GM12864 (cell line): ENCODE data around the gene PI4KA.

Experiments used
- DNase-seq: peaks from one replicate; pipeline ENCODE4 v3.0.0-alpha.2; 2011; ENCODE audit warnings: low read depth
- H3K4me3 ChIP-seq: 2 replicates; pipeline ENCODE4 v1.5.1; 2011; ENCODE audit warnings: mild to moderate bottlenecking, low read depth, low read length, control low read depth
- CTCF ChIP-seq: IDR thresholded peaks from 2 replicates; pipeline ENCODE4 v1.5.1; 2011; ENCODE audit warnings: low read depth, mild to moderate bottlenecking, moderate library complexity, low read length, control low read depth, inconsistent platforms; ENCODE audit errors: missing control alignments

Gene PI4KA

GRCh38 chr22:20750461-20751184, 108.0 kb downstream of the PI4KA start:
- H3K4me3 ChIP-seq: no peak overlapping the region
- no peak for TF ChIP-seq CTCF
- DNase-seq: no peak

DNA sequence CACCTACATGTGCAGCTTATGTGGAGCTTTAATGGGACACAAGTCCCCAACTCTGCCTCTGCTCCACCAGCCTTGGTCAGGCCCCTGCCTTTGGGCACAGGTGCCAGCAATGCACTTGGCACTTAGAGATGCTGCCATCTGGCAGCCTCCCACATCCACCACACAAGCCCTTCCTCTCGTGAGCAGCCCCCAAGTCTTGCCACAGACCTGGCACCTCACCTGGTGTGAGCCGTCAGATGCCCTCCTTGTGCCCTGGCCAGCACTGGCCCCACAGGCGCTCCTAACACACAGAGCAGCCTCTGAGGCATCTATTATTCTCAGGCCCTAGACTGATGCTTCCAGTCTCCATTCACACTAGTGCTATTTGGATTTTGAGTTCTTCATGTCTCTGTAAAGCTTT, 109.2 kb downstream of the PI4KA start:
- no peak for DNase-seq
- TF ChIP-seq CTCF: no peak
- H3K4me3 ChIP-seq: no peak overlapping the region

DNA sequence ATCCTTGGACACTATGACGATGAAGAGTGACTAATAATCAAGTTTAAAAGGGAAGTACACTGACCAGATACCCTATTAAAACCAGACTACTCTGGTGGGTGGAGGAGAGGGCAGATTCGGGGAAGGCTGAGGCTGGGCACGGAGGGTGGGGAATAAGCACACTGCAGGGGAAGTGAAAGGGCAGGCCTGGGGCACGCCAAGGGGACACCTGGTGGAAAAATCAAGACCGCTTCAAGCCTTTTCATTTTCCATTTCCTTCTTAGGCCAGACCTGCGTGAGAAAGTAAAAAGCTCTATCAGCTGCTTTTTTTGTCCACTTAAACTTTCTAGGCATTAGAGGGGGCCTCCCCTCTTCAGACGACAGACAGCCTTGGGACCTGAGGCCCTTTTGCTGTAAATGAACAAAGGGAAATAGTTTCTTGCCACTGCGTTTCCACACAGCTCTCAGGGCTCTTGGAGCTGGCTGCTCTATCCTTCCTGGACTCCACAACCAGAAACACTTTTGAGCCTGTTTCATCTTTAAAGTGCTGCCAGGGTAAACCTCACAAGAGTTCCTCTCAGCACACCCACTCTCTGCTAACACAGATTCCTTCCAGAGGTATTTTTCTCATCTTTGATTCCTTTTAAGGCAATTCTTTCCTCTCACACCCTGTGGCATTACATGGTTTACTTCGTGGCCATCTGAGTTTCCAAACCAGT, 109.7 kb downstream of the PI4KA start:
- TF ChIP-seq CTCF: peak; percentile 10
- DNase-seq: peak; percentile 78
- no peak overlapping the region for H3K4me3 ChIP-seq

DNA sequence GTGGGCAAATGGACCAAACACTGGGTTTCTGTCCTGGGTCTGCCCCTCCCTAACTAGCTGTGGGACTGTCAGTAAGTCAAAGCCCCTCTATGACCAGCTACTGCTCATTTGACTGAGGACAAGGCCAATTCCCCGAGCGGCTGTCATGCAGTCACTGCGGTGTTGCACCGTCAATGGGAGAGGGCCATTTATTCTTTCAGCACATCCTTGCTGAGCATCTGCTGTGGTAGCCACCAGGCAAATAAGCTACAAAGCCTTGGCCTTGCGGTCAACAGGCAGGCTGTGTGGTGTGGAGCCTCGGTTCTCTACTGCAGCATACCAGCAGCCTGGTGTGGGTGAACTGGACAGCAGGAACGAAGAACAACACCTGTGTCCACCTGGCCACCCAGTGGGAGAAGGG, 110.5 kb downstream of the PI4KA start:
- no peak overlapping the region for H3K4me3 ChIP-seq
- DNase-seq: no peak
- no peak for TF ChIP-seq CTCF

- no peak overlapping the region for H3K4me3 ChIP-seq
- DNase-seq: no peak
- no peak for TF ChIP-seq CTCF
These were observed 111.4 kb downstream of the PI4KA start for GRCh38 chr22:20747223-20747622.

DNA sequence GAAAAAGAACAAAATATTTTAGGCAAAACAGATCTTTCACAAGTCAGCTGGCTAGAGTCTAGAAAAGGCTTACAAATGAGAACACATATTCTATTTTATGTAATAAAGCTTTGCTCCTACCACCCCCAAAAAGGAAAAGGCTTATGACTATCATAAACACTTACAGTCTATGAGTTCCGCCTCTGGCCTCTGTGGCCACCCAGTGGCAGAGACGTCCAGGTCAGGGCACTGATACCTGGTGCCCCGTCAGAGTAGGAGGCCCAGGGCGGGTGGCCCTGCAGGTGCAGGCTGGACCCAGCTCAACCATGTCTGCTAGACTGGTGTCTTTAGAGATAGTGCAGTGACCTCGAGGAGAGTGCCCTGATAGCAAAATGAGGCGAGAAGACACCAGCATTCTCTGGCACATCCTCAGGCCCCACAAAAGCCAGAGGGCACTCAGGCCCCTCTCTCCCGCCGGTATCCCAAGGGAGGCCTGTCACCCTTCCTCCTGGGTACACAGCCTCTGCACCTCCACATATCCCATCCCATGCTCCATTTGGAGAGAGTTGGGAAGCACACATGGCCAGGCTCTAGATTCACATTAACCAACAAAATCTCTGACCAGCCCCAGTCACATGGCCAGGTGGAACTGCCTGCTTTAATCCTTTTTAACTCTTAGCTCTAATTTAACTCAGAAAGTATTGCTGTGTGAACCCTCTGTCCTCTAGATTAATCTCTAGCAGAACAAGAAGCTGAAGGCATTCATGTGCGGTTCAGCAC, 112.0 kb downstream of the PI4KA start:
- no peak for TF ChIP-seq CTCF
- H3K4me3 ChIP-seq: no peak overlapping the region
- no peak for DNase-seq
